Stimulated activated CD8-positive, alpha-beta memory T cell treated with anti-CD3 and anti-CD28 coated beads, Interleukin-12 subunit alpha, Interleukin-12 subunit beta, amount 100 ng/mL, for 4 hours (primary cell): ENCODE measurements around the gene FAM241A.
"Not testable (repeated sequence)": the region's sequence is repeated elsewhere in the genome, so short reads cannot be mapped to it uniquely, and the experiment has no call there.

Source experiments
- DNase-seq: peaks from one replicate; pipeline ENCODE4 v3.0.0-alpha.2; 2020; ENCODE audit warnings: low read depth

The FAM241A gene

GRCh38 chr4:112173593-112174558, 28.6 kb downstream of the FAM241A start:
- DNase-seq: no peak

- no peak for DNase-seq
Observed at GRCh38 chr4:112175840-112176239, 30.6 kb downstream of the FAM241A start.

- DNase-seq: no peak
Observed at GRCh38 chr4:112176596-112176995, 31.3 kb downstream of the FAM241A start.

GRCh38 chr4:112178741-112179140, 33.5 kb downstream of the FAM241A start:
- DNase-seq: not testable (repeated sequence)

- no peak for DNase-seq
Observed at GRCh38 chr4:112181358-112182000, 36.2 kb downstream of the FAM241A start.

- no peak for DNase-seq
Observed at GRCh38 chr4:112182604-112183003, 37.4 kb downstream of the FAM241A start.

- DNase-seq: no peak
Observed at GRCh38 chr4:112183252-112183651, 38.0 kb downstream of the FAM241A start.

- no peak for DNase-seq
Observed at GRCh38 chr4:112184438-112184837, 39.2 kb downstream of the FAM241A start.

- DNase-seq: no peak
Observed at GRCh38 chr4:112185334-112185733, 40.1 kb downstream of the FAM241A start.

GRCh38 chr4:112185740-112186670, 40.8 kb downstream of the FAM241A start:
- no peak for DNase-seq

- no peak for DNase-seq
Observed at GRCh38 chr4:112189754-112190153, 44.5 kb downstream of the FAM241A start.

- no peak for DNase-seq
Observed at GRCh38 chr4:112190684-112191083, 45.4 kb downstream of the FAM241A start.

- no peak for DNase-seq
Observed at GRCh38 chr4:112196461-112196860, 51.2 kb downstream of the FAM241A start.

GRCh38 chr4:112199041-112199440, 53.8 kb downstream of the FAM241A start:
- no peak for DNase-seq

- DNase-seq: no peak
Observed at GRCh38 chr4:112201915-112202505, 56.8 kb downstream of the FAM241A start.

- DNase-seq: no peak
Observed at GRCh38 chr4:112203593-112203992, 58.3 kb downstream of the FAM241A start.

- no peak for DNase-seq
Observed at GRCh38 chr4:112206431-112206830, 61.2 kb downstream of the FAM241A start.

- DNase-seq: not testable (repeated sequence)
Observed at GRCh38 chr4:112208137-112209095, 63.2 kb downstream of the FAM241A start.

GRCh38 chr4:112210777-112211176, 65.5 kb downstream of the FAM241A start:
- no peak for DNase-seq

GRCh38 chr4:112213091-112213490, 67.8 kb downstream of the FAM241A start:
- no peak for DNase-seq

GRCh38 chr4:112213856-112214255, 68.6 kb downstream of the FAM241A start:
- DNase-seq: no peak
